HL-60/S4 (cell line): ENCODE data around the gene ELL2.
"Not testable (repeated sequence)": the region's sequence is repeated elsewhere in the genome, so short reads cannot be mapped to it uniquely, and the experiment has no call there.

Experiments used
- in situ Hi-C: fragments of 300-500 bp; cut with MboI; formaldehyde crosslinking; loops from 2 replicates; pipeline ENCODE4 v1.14.3; 2022; ENCODE audit warnings: low sequenced_read_pairs

Gene ELL2

GRCh38 chr5:95931079-95931833, 30.4 kb downstream of the ELL2 start:
- in situ Hi-C loops = no loop called here

DNA sequence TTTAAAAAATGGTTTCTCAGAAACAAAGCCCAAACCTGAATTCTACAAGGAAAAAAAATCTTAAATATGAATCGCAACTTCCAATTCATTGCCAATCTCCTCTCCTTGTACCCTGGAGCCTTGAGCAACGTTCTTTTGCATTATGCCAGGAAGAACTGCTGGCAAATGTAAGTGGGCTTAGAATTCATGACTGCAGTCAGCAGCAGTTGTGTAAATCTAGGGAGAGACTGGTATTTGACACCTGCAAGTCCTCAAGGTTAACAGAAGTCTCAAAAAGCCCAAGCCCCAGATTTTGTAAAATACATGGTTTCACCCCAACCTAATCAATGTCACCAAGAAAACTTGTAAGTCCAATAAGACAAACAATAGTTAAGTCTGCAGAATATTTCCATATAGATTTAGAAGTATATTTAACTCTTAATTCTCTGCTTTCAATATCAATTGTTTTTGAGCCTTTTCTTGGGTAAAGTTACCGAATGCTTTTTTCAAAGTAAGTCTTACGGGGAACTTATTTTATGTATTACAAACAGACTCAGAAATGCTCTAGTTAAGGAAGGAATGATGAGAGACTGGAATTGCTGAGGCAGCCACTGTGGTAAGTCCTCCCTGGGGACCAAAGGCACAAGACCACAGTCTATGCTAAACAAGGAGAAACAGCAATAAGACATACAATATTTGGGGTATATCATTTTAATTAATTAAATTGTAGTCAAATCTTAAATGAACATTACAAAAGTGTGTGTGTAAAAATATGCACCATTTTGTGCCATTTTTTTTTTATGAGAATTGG, 31.3 kb downstream of the ELL2 start:
- in situ Hi-C loops = no loop called here

GRCh38 chr5:95928724-95929253, 32.9 kb downstream of the ELL2 start:
- in situ Hi-C loops = no loop called here

GRCh38 chr5:95927927-95928723, 33.5 kb downstream of the ELL2 start:
- in situ Hi-C loops = no loop called here

DNA sequence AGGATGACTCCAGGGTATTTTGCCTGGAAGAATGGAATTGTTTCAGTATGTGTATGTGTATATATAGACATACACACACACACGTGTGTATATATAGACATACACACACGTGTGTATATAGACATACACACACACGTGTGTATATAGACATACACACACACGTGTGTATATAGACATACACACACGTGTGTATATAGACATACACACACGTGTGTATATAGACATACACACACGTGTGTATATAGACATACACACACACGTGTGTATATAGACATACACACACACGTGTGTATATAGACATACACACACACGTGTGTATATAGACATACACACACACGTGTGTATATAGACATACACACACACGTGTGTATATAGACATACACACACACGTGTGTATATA, 34.4 kb downstream of the ELL2 start:
- in situ Hi-C loops = not testable (repeated sequence)

DNA sequence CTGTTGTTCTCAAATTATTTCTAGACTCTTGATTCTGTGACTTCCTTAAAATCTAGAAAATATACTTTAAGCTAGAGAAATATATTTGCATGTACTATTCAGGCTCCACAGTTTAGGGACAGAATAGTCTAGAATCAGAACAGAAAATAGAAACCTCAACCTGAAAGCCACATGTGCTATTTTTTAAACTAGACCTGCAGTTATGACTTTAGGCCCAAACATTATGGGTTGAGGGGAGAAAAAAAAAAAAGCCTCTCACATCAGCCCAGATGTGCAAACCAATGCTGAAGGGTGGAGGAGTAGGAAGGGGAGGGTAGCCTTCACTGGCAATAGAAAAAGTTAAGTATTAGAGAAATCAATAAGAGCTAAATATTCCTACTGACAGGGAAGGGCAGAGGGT, 35.7 kb downstream of the ELL2 start:
- in situ Hi-C loops = no loop called here

DNA sequence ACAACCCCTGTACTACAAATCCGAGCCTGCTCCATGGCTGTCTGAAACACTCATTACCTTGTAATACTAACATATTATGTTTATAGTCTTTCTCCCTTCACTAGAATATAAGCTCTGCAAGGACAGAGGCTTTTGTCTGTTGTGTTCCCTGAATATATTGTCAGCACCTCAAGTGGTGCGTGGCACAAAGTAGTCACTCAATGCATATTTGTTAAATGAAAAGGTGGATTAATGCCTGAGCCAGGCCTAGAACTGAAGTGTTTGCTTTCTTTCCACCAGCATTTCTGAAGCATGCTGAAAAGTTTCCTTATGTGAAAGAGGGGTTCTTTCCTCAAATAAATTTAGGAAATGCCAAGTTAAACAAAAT, 36.3 kb downstream of the ELL2 start:
- in situ Hi-C loops = no loop called here

DNA sequence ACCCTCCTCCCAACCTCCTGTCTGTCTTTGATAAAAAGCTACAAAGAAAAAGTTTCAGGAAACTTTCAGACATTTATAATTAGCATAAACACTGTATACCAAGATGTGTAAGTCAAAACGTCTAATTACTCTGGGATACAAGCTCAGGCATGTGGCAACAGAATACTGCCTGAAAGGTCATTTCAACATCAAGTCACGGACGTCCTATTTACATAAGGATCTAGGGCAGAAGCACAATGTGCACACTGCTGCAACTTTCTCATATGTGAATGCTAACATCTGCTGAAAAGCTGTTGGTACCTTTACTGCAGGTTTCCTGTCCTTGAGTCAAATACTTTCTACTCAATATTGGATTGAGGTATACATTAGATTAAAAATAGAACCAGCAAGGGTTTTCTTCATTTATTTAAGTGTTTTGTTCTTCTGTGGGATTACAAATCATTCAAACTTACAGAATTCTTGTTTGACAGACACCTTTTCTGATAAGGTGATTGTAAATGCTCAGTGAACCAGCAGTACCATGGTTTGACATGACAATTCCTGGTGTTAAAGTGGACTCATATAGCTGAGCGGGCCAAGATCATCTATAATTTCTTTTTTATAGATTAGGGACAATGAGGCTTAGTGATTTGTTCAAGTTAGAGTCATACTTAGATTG, 36.8 kb downstream of the ELL2 start:
- in situ Hi-C loops = no loop called here

GRCh38 chr5:95923918-95924544, 37.6 kb downstream of the ELL2 start:
- in situ Hi-C loops = no loop called here

GRCh38 chr5:95922798-95923197, 38.9 kb downstream of the ELL2 start:
- in situ Hi-C loops = no loop called here

- in situ Hi-C loops = no loop called here
Observed at GRCh38 chr5:95921501-95921900, 40.1 kb downstream of the ELL2 start.

GRCh38 chr5:95920822-95921221, 40.8 kb downstream of the ELL2 start:
- in situ Hi-C loops = no loop called here

DNA sequence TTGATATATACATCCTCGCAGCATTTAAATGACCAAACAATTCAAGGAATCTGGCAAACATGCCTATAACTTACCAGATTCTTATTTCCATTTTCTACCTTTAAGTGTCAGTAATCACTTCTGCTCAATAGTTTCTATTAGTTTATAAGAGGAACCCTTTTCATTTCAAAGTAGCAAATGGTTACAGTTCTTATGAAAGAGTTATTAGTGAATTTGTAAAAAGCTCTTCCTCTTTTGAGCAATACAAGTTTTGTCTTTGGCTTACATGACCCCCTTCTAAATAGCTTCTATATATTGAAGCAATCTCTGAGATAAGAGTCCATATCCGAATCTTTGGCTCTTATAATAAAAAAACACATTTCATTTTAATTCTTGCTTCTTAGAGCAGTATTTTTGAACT, 42.0 kb downstream of the ELL2 start:
- in situ Hi-C loops = no loop called here

DNA sequence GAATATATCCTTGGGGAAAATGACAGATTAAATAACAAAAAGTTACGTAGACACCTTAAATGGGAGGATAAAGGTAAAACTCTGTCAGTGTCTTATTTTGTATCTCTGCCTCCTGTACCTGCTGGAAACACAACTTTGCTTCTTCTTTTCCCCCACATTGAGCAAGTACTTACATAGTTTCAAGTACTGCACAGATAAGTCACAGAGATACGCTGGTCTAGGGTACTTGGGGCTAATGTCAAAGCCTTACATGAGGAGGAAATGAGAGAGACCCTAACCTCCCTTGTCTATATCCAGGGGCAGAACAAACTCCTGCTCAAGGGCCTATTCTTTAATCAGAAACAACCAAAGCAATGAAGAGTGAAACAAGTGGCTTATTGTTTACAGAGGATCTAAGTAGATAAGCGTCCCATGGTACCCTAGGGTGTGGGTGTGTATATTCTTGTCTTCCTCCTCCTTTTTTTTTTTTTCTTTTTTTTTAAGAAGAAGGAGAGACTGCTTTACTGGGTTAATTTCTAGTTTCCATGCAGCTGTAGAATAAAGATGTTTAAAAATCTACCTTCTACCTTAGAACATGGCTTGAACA, 43.1 kb downstream of the ELL2 start:
- in situ Hi-C loops = no loop called here

DNA sequence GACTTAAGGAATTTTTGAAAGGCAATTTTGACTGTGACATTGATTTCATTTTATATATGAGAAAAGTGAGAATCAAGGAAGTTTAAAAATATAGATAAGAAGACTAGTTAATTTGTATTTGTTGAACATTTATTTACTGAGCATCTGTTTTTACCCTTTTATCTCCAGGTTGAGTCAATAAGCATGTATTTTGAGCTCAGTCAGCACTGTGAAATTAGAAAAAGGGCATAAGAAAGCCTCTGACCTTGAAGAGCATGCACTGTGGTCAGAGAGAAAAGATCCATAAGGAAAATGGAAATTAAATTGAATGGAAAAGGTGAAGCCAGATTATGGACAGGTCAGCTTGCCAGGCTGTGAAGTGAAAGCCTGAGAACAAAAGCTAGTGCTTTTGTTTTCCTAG, 44.4 kb downstream of the ELL2 start:
- in situ Hi-C loops = no loop called here

DNA sequence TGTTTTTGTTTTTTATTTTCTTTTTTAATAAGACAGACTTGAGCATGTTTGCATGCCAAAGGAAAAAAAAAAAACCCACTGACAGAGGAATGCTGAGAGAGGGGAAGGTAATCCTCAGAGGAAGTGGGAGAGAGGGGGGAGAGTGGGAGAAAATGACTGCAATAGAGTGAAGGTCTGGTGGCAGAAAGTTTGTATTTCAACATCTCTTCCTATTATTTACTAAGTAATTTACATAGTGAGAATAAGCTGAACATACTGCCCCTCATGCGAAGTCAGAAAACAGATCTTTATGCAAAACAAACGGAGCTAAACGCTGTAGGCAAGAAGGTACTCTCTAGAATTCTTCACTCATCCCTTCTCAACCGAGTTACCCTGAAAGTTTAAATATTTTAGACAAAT, 45.0 kb downstream of the ELL2 start:
- in situ Hi-C loops = no loop called here

GRCh38 chr5:95915999-95916686, 45.5 kb downstream of the ELL2 start:
- in situ Hi-C loops = no loop called here

DNA sequence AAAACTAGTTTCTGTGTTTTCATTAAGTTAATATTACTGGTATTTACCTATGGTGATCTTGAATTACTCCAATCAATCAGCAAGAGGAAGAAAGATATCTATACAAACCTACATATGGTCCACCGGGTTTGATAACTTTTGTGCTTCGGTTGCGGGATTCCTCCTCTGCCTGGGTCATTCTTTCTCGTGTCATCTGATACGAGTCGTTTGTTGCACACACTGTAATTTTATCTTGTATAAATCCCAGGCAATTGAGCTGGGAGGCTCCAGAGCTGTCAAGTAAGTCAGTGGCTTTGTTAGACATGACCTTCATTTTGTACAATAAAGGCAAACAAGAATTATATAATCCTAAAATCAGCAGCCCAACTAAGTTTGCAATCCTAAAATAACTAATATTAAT, 48.0 kb downstream of the ELL2 start:
- in situ Hi-C loops = no loop called here

GRCh38 chr5:95912029-95912428, 49.6 kb downstream of the ELL2 start:
- in situ Hi-C loops = no loop called here

DNA sequence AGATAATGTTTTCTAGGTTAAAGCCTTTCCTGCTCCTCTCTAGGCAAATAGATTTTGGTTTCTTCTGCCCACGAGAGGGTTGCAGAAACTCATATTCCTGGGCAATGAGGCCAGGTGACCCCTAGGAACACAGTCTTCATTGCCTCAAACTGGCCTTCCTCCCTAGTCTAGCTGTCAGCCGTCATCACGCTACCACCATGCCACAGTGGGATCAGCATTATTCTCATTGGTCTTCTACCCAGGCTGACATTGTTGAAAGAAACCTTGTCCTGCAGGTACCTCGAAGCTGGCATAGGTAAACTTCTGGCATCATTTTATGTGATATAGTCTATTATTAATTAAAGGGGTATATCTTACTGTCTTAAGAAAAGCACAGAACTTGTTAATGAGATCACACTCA, 51.1 kb downstream of the ELL2 start:
- in situ Hi-C loops = no loop called here
